ENCODE data around the gene APOL4.

- TF ChIP-seq POLR2A (IDR thresholded peaks at IDR 0.05) (no peak), CTCF (IDR thresholded peaks at IDR 0.05) (no peak)
These were observed 44.3 kb upstream of the APOL4 start for GRCh38 chr22:36245805-36246356.
